GM19468 (cell line): Measurements from ENCODE around the gene NR2F6.
"Not testable (repeated sequence)": the region's sequence is repeated elsewhere in the genome, so short reads cannot be mapped to it uniquely, and the experiment has no call there.

ENCODE experiments used
- ATAC-seq: cut with Tn5 transposase; IDR thresholded peaks from one replicate; pipeline ENCODE4 v1.9.1; 2021; ENCODE audit warnings: mild to moderate bottlenecking, moderate library complexity, moderate number of reproducible peaks; ENCODE audit not compliant: unreplicated experiment; ENCODE audit errors: extremely low read depth

Gene NR2F6

DNA sequence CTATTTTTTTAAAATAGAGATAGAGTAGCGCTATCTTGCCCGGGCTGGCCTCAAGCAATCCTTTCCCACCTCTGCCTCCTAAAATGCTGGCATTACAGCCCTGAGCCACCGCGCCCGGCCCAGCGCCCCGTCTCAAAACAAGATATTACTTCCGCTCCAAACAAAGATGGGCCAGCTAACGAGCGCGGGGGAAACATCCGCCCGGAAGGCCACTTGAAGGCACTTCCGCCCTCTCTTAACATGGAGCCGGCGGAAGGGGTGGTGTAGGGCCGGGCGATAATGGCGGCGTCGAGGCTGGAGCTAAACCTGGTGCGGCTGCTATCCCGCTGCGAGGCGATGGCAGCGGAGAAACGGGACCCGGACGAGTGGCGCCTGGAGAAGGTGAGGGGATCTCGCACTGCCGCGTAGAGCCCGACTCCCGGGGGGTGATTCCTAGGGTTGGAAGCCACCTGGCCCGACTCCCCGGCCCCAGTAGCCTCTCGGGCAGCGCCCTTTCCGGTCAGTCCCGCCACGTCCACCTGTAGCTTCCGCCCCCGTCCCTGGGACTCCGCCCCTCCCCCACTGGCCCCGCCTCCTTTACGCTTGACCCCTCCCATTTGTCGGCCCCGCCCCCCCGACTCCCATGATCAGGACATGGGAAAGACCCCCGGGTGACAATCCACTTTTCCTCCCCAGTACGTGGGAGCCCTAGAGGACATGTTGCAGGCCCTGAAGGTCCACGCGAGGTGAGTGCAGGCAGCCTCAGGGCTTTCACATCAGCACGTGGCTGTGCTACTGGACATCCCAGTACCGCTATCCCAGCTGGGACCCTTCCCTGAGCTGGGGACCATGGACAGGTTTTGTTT is 30.4 kb downstream of the NR2F6 start, which contains the start of gene USE1:
TSS of gene USE1 (plus strand) at position 231 of the 845 bp plus-strand sequence. CDS start at position 280, 49 bp downstream.
- no peak for ATAC-seq

DNA sequence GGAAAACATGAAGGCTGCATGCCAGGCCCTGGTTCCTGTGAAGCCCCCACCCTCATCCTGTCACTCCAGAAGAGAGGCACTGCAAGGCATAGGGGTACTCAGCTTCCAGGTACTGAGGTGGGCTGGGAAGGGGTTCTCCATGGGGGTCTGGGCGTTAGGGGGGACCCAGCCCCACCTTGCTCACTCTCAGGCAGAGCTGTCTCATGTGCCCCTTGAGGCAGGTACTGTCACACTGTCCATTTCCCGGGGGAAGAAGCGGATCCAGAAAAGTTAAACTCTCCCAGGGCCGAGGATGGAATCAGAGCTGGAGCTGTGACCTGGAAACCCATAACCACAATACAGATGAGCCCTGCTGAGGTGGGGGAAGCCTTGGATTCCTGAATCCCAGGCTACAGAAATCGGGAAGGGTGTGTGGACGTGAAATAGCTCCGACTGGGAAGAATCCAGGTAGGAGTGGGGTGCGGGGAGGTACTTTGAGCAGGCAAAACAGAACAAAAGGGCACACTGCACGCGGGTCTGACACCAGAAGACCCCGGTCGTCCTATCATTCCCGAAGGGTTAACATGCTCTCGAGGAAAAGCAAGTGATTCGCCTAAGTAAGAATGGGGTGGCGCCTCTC is 31.1 kb downstream of the NR2F6 start:
- ATAC-seq, result no peak

DNA sequence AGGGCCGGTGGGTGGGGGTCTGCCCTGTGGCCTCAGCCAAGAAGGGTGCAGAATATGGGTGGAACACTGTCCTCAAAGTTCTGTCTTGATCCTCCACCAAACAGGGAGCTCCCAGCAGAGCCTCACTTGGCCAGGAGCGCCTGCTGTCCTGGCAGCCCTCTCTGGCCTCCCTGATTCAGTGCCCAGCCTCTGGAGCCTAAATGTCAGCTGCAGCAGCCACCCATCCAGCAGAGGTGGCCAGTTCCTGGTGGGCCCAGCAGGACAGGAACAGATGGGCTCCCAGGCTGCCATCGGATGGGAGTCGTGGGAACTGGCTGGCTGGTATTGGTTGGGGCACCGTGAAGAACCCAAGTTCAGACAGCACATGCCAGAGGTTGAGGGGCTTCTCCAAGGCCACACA is 32.4 kb downstream of the NR2F6 start:
- ATAC-seq, result no peak

DNA sequence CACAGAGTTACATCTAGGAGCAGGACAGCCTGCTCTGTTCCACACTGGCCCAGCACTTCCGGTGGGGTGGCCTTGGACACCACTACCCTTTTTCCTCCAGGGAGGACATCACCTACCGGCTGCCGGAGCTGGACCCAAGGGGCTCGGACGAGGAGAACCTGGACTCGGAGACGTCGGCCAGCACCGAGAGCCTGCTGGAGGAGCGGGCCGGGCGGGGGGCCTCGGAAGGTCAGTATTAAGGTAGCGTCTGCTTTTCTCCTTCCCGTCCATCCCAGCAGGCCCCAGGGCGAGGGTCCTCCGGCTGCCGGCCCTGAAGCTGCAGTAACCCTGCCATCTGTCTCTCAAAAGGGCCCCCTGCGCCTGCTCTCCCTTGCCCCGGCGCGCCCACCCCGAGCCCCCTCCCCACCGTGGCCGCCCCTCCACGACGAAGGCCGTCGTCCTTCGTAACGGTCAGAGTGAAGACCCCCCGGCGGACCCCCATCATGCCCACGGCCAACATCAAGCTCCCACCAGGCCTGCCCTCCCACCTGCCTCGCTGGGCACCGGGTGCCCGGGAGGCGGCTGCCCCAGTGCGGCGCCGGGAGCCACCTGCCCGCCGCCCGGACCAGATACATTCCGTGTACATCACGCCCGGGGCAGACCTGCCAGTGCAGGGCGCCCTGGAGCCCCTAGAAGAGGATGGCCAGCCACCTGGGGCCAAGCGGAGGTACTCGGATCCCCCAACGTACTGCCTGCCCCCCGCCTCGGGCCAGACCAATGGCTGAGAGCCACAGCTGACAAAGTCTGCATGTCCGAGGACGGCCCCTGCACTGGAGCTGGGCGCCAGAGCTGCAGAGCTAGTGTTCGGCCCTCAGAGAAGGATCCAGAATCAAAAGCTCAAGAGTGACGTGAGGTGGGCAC is 33.9 kb downstream of the NR2F6 start:
- no peak for ATAC-seq

DNA sequence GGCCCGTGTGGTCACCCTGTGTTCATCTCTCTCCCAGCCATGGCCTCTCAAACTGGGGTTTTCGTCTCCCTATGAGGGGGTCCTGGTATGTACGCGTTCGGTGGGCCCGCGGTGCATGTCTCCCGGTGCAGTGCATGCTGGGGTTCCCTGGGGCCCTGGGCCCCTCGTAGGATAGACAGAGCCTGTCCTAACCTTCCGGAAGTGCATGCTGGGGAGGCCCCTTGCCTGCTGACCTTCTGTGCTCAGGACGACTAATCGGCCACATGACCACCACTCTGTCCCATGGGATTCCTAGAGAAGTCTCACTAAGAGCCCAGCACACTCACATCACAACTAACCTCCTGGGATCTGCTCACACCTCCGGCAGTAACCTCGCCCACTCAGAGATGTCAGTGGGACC is 35.4 kb downstream of the NR2F6 start:
- no peak for ATAC-seq

DNA sequence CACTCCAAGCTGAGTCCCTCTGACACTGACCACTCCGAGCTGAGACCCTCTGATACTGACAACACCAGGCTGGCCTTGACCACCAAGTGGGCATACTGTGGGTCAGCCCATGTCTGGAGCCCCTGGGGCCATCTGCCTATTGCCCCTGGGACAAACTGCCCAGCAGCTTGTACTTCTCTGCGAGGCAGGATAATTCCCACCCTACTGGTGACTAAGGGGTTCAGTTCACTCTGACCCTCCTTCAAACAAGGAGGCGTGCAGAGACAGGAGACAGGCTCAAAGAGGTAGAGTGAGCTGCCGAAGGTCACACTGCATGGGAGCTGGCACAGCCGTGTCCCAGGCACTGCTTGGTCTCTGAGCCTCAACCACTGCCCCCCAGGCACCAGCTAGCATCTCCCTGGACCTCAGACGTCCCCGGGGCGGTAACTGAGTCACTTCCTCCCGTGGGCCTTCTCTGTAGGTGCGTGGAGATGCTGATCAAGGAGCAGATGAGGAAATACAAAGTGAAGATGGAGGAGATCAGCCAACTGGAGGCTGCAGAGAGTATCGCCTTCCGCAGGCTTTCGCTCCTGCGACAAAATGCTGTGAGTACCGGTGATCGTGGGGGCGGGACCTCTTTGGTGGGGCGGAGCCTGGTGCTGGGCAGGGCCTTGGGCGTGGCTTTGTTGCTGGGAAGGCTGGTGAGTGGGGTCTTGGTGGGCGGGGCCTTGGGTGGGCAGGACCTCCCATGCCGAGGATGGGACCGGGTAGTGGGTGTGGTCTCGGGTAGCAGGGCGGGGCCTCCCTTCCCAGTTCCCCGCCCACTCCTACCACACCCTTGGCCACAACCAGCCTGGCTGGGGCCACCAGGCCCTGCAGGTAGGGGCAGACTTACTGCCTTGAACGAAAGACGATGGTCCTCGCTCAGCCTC is 36.3 kb downstream of the NR2F6 start:
- ATAC-seq, result no peak

DNA sequence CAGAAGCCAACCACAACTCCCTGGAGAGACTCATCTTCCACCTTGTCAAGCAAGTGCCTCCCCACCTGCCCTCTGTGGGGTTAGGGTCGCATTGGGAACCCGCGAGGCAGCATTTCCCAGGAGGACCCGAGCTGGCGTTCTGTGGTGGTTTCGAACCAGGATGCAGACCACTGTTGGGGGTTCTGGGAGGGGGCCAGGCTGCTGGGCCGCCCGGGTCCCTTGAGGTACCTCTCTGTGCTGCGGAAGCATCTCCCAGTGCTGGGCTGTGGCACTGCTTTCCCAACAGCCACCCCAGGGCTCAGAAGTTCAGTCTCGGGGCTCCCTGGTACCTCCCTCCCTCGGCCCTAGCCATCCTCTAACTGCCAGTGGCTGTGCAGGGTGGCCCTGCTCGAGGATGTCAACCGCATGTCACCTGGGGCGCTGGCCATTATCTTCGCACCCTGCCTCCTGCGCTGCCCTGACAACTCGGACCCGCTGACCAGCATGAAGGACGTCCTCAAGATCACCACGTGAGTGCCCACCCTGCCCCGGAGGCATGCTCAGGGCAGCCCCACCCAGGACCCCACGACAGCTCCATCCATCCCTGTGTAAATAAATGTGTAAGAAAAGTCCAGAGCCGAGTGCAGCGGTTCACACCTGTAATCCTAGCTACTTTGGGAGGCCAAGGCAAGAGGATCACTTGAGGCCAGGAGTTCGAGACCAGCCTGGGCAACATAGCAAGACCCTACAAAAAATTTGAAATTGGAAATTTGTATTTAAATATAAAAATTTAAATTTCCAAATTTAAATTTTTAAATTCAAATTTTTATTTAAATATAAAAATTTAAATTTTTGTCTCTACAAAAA is 38.8 kb downstream of the NR2F6 start:
- no peak for ATAC-seq

DNA sequence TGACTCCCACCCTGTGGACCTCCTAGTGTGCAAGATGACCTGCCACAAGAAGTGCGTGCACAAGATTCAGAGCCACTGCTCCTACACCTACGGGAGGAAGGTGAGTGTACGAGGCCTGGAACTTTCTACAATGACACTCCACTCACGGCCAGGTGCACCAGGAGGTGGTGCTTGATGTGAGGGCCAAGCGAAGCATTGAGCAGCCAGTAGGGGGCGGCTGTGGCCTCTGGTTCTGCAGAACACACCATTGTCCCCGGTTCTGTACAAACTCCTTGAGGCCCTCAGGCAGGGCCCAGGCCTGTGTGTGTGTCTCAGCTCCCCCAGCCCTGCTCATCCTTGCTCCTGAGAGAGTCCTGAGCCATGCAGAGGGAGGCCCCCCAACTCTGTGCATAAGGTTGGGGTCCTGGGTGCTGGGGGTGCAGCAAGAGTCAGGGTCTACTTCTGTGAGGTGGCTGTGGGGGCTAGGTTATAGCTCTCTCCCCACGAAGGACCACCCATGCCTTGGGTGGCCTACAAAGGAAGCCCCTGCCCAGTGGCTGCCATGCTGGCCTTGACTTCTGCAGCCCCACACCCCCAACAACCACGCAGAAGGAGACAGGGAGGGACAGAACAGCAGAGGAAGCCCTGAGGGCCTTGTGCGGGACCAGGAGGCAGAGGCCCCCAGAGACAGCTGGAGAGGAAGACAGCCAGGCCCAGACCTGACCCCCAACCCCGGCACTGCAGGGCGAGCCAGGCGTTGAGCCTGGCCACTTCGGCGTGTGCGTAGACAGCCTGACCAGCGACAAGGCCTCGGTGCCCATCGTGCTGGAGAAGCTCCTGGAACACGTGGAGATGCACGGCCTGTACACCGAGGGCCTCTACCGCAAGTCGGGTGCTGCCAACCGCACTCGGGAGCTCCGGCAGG is 40.2 kb downstream of the NR2F6 start:
- no peak for ATAC-seq

DNA sequence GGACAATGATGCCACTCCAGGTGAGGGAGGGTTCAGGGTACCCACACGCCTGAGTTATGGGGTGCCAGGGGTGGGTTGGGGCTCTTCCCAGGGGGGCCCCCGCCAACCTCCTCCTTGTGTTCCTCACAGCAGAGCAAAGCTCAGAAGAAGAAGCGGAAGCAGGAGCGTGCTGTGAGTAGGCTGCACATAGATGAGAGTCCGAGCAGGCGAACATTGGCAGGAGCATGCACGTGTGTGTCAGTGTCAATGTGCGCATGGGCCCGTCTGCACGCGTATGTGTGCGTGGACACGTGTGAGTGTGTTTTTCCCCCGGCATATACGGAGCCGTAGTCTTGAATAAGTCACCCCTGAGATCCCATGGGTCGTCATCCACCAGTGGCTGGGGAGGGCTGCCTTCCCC is 43.0 kb downstream of the NR2F6 start:
- ATAC-seq, result no peak

DNA sequence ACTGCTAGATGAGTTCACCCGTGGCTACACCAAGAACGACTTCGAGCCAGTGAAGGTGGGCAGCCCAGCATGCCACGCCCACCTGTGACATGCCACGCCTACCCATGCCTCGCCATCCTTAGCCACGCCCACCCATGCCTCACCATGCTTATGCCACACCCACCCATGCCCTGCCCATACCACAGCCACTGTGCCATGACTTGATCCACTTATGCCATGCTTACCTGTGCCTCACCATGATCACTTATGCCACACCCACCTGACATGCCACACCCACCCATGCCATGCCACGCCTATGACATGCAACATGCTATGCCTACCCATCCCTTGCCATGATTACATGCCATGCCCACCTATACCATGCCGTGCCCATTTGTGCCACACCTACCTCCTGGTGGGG is 43.5 kb downstream of the NR2F6 start:
- ATAC-seq, result no peak

DNA sequence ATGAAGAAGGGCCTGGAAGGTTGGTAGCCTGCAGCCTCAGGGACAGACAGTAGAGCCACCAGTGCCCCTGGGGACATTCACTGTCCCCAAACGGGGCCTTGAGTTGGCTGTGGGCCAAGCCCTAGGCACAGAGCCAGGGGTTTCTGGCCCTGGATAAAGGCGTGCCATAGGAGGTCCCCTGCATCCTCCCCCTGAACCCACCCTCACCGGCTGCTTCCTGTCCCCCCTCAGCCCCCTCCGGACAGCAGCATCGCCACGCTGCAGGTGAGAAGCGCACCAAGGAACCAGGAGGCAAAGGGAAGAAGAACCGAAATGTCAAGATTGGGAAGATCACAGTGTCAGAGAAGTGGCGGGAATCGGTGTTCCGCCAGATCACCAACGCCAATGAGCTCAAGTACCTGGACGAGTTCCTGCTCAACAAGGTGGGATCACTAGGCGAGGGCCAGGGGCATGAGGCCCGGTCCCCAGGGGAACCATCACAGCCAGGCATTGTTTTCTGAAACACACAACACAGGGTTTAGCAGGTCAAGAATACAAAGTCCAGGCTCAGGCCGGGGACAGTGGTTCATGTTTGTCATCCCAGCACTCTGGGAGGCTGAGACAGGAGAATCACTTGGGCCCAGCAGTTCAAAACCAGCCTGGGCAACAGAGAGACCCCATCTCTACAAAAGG is 45.2 kb downstream of the NR2F6 start:
- no peak for ATAC-seq

DNA sequence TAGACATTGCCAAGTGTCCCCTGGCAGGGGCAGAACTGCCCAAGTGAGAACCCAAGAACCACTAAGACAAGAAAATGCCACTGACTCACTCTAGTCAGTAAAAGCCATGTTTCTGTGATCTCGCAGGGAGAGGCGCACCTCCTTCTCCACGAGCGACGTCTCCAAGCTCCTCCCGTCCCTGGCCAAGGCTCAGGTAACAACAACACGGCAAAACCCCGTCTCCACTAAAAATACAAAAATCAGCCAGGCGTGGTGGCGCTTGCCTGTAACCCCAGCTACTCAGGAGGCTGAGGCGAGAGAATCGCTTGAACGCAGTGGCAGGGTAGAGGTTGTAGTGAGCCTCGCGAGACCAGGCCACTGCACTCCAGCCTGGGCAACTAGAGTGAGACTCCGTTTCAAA is 48.1 kb downstream of the NR2F6 start:
- ATAC-seq, result no peak

DNA sequence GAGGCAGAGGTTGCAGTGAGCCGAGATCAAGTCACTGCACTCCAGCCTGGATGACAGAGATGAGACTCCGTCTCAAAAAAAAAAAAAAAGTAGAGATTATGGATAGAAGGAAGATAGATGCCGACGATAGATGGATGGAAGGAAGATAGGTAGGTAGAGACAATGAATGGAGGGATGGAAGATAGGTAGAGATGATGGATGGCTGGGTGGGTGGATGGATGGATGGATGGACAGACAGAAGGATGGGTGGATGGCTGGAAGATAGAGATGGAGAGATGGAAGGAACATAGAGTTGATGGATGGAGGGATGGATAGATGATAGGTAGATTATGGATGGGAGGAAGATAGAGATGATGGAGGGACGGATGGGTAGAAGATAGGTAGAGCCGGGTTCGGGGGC is 49.1 kb downstream of the NR2F6 start:
- no peak for ATAC-seq

DNA sequence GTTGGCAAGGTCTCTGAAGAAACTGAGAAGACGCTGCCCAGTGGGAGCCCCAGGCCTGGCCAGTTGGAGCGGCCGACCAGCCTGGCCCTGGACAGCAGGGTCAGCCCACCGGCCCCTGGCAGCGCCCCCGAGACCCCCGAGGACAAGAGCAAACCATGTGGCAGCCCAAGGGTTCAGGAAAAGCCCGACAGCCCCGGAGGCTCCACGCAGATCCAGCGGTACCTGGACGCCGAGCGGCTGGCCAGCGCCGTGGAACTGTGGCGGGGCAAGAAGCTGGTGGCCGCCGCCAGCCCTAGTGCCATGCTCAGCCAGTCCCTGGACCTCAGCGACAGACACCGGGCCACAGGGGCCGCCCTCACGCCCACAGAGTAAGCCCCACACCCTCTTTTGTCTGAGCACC is 50.6 kb downstream of the NR2F6 start:
- no peak for ATAC-seq

DNA sequence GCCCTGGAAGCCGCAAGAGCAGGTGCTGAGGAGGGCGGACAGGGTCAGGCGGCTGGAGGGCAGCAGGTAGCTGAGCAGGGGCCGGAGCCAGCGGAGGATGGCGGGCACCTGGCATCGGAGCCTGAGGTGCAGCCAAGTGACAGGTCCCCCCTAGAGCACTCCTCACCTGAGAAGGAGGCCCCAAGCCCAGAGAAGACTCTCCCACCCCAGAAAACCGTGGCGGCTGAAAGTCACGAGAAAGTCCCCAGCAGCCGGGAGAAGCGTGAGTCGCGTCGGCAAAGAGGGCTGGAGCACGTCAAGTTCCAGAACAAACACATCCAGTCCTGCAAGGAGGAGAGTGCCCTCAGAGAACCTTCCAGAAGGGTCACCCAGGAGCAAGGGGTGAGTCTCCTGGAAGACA is 51.1 kb downstream of the NR2F6 start:
- ATAC-seq, result no peak

DNA sequence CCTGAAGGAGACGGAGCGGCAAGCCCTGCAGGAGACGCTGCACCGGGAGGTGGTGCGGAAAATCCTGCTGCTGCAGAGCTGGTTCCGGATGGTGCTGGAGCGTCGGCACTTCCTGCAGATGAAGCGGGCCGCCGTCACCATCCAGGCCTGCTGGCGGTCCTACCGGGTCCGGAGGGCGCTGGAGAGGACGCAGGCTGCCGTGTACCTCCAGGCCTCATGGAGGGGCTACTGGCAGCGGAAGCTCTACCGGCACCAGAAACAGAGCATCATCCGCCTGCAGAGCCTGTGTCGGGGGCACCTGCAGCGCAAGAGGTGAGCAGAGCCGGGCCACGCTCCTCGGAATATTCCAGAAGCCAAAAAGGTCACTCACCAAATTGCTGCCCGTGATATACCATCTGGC is 53.0 kb downstream of the NR2F6 start:
- no peak for ATAC-seq

DNA sequence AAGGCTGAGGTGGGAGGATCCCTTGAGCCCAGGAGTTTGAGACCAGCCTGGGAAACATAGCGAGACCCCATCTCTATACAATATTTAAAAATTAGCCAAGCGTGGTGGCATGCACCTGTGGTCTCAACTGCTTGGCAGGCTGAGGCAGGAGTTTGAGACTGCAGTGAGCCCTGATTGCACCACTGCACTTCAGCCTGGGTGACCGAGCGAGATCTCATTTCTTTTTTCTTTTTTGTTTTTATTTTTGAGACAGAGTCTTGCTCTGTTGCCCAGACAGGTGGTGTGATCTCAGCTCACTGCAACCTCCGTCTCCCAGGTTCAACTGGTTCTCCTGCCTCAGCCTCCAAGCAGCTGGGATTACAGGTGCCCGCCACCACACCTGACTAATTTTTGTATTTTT is 54.0 kb downstream of the NR2F6 start:
- not testable (repeated sequence) for ATAC-seq
